Ectodermal cell (in vitro differentiated cells): ENCODE data around the gene RNASE13.

ENCODE experiments used
- H3K27ac ChIP-seq: 2 replicates; pipeline ENCODE4 v1.7.0; 2013; ENCODE audit warnings: mild to moderate bottlenecking, low read depth, low read length; ENCODE audit not compliant: insufficient read depth, poor library complexity, severe bottlenecking
- H3K27me3 ChIP-seq: 2 replicates; pipeline ENCODE4 v1.7.0; 2013; ENCODE audit warnings: mild to moderate bottlenecking, low read length; ENCODE audit not compliant: insufficient read depth, control insufficient read depth, poor library complexity, severe bottlenecking
- H3K36me3 ChIP-seq: one replicate; pipeline ENCODE4 v1.7.0; 2013; ENCODE audit warnings: low read length; ENCODE audit not compliant: control insufficient read depth, insufficient read depth
- H3K4me1 ChIP-seq: one replicate; pipeline ENCODE4 v1.7.0; 2013; ENCODE audit warnings: low read length; ENCODE audit not compliant: control insufficient read depth, insufficient read depth
- H3K4me3 ChIP-seq: 2 replicates; pipeline ENCODE4 v1.7.0; 2013; ENCODE audit warnings: low read depth, low read length, control low read depth; ENCODE audit not compliant: insufficient read depth
- H3K9me3 ChIP-seq: 2 replicates; pipeline ENCODE4 v1.7.0; 2013; ENCODE audit warnings: mild to moderate bottlenecking, low read length, moderate library complexity; ENCODE audit not compliant: control insufficient read depth
- WGBS, 2 experiments: methylation state at CpG; one replicate each; pipeline ENCODE4 v1.1.7; 2013; ENCODE audit warnings: missing lambda C conversion rate in 2 of 2; 5-methylcytosine and 5-hydroxymethylcytosine counted together

The RNASE13 gene

GRCh38 chr14:21054123-21054767 is 19.6 kb upstream of the RNASE13 start:
- Histone ChIP-seq H3K27ac (no peak overlapping the region), H3K4me3 (no peak overlapping the region), H3K36me3 (no peaks in the 10 kb centered on the region), H3K4me1 (no peaks in the 10 kb centered on the region), H3K27me3 (no peaks in the 10 kb centered on the region), H3K9me3 (no peaks in the 10 kb centered on the region)
- WGBS, 2 experiments: 74 to 92% methylated on average over 3 of the region's 3 CpGs

DNA sequence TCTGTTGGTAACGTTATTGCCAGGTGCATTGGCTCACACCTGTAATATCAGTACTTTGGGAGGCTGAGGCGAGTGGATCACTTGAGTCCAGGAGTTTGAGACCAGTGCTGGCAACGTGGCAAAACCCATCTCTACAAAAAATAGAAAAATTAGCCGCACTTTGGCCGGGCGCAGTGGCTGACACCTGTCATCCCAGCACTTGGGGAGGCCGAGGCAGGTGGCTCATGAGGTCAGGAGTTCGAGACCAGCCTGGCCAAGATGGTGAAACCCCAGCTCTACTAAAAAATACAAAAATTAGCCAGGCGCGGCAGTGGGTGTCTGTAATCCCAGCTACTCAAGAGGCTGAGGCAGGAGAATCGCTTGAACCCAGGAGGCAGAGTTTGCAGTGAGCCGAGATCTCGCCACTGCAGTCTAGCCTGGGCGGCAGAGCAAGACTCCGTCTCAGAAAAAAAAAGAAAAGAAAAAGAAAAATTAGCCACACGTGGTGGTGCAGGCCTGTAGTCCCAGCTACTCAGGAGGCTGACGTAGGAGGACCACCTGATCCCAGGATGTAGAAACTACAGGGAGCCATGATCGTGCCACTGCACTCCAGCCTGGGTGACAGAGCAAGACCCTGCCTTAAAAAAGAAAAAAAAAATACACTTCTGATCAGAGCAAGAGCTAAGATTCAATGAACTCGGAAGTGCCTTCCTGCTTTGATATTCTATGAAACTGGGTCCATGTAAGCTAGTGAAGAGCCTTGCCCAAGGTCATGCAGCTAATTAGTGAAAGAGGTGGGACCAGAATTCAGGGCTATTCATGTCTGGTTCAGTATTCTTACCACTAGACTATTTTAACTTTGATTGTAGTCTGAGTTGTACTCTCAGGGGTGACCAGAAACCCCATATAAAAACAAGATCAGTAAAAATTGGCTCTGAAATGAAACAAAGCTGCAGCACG is 18.8 kb upstream of the RNASE13 start:
- H3K9me3 ChIP-seq: no peaks in the 10 kb centered on the region
- no peaks in the 10 kb centered on the region for H3K4me1 ChIP-seq
- no peaks in the 10 kb centered on the region for H3K27me3 ChIP-seq
- H3K36me3 ChIP-seq: no peaks in the 10 kb centered on the region
- WGBS, 2 experiments: 89 to 92% methylated on average over 20 of the region's 20 CpGs
- H3K27ac ChIP-seq: no peak overlapping the region
- H3K4me3 ChIP-seq: no peak overlapping the region

- Histone ChIP-seq H3K4me1 (no peaks in the 10 kb centered on the region), H3K36me3 (no peaks in the 10 kb centered on the region), H3K4me3 (no peak overlapping the region), H3K27ac (no peak overlapping the region), H3K27me3 (no peaks in the 10 kb centered on the region), H3K9me3 (no peaks in the 10 kb centered on the region)
- 85 to 94% methylated on average over 1 of the region's 3 CpGs for WGBS, 2 experiments
These were observed 16.0 kb upstream of the RNASE13 start for GRCh38 chr14:21050597-21050996.

- no peak overlapping the region for H3K27ac ChIP-seq
- no peaks in the 10 kb centered on the region for H3K9me3 ChIP-seq
- H3K4me1 ChIP-seq: no peaks in the 10 kb centered on the region
- peaks cover 5% of the 10 kb centered on the region for H3K27me3 ChIP-seq
- 86 to 92% methylated on average over 3 of the region's 3 CpGs for WGBS, 2 experiments
- H3K36me3 ChIP-seq: no peaks in the 10 kb centered on the region
- H3K4me3 ChIP-seq: no peak overlapping the region
These were observed 14.7 kb upstream of the RNASE13 start for GRCh38 chr14:21049271-21049673.

DNA sequence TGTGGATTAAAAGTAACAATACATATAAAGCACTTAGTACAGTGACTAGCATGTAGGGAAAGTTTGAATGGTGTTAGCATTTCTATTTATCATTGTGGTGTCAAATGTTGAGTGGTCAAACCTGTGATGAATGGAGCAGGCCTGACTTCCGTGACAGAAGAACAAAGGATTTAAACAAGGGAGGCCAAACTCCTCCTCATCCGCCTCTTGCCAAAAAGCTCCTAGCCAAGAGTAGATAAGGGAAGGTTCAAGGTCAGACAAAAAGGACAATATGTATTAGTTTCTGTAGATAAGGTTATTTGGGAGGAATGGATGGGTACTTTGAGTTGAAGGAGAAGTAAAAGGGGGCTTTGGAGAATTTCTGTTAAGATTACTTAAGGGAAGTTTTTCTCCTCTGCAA is 14.0 kb upstream of the RNASE13 start:
- H3K27me3 ChIP-seq: peaks cover 5% of the 10 kb centered on the region
- 87 to 89% methylated on average over 2 of the region's 2 CpGs for WGBS, 2 experiments
- no peaks in the 10 kb centered on the region for H3K36me3 ChIP-seq
- no peaks in the 10 kb centered on the region for H3K9me3 ChIP-seq
- H3K4me1 ChIP-seq: no peaks in the 10 kb centered on the region
- H3K4me3 ChIP-seq: no peak overlapping the region
- no peak overlapping the region for H3K27ac ChIP-seq

GRCh38 chr14:21047378-21047781 is 12.8 kb upstream of the RNASE13 start:
- Histone ChIP-seq H3K4me1 (no peaks in the 10 kb centered on the region), H3K4me3 (no peak overlapping the region), H3K36me3 (no peaks in the 10 kb centered on the region), H3K27ac (no peak overlapping the region), H3K27me3 (peaks cover 5% of the 10 kb centered on the region), H3K9me3 (no peaks in the 10 kb centered on the region)
- WGBS, 2 experiments: 90 to 92% methylated on average over 2 of the region's 2 CpGs

DNA sequence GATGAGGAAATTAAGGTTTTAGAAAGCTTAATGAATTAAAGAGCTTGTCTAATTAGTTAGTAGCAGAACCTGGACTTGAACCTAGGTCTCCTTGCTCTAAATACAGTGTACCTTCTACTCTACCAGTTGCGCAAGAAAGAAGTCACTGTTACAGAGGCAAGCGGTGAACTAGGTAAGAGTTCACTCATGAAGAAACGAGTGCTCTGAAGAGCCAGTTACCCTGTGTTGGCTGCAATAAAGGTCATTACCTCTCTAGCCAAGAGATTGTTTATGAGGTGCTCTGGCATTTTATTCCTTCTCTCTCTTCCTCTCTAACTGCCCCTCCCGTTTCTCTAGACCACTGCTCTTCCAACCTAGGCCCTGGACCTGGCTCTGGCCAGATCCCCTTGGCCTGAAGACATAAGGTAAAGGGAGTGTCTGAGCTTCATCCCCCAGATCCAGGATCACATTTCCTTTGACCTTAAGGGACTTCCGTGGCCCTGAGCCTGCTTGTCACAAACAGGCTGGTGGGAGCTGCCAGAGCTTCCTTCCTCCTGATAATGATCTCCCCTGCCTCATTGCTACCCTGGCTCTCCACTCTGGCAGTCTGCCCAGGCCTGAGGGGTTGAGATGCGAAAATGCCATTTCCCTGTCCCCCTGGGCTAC is 9.5 kb upstream of the RNASE13 start:
- H3K27ac ChIP-seq: no peak overlapping the region
- no peaks in the 10 kb centered on the region for H3K9me3 ChIP-seq
- H3K4me1 ChIP-seq: peaks cover 6% of the 10 kb centered on the region
- no peaks in the 10 kb centered on the region for H3K36me3 ChIP-seq
- peaks cover 5% of the 10 kb centered on the region for H3K27me3 ChIP-seq
- 84 to 86% methylated on average over 6 of the region's 6 CpGs for whole genome bisulfite sequencing, 2 experiments
- H3K4me3 ChIP-seq: no peak overlapping the region

GRCh38 chr14:21043387-21043973 is 8.9 kb upstream of the RNASE13 start:
- no peak overlapping the region for H3K27ac ChIP-seq
- H3K9me3 ChIP-seq: no peaks in the 10 kb centered on the region
- WGBS, 2 experiments: 84 to 87% methylated on average over 1 of the region's 2 CpGs
- peaks cover 6% of the 10 kb centered on the region for H3K4me1 ChIP-seq
- peaks cover 5% of the 10 kb centered on the region for H3K27me3 ChIP-seq
- H3K4me3 ChIP-seq: no peak overlapping the region
- no peaks in the 10 kb centered on the region for H3K36me3 ChIP-seq

GRCh38 chr14:21042918-21043317 is 8.3 kb upstream of the RNASE13 start:
- peaks cover 6% of the 10 kb centered on the region for H3K4me1 ChIP-seq
- 84 to 87% methylated on average over 8 of the region's 8 CpGs for WGBS, 2 experiments

More at GRCh38 chr14:21042918-21043317, 8.3 kb upstream of the RNASE13 start:
- Histone ChIP-seq H3K36me3 (no peaks in the 10 kb centered on the region), H3K27ac (no peak overlapping the region), H3K27me3 (peaks cover 5% of the 10 kb centered on the region), H3K9me3 (no peaks in the 10 kb centered on the region), H3K4me3 (no peak overlapping the region)
